ENCODE measurements around the gene ZPR1.
"Not testable (repeated sequence)": the region's sequence is repeated elsewhere in the genome, so short reads cannot be mapped to it uniquely, and the experiment has no call there.

ZPR1 gene

GRCh38 chr11:116808262-116809175, 20.7 kb upstream of the ZPR1 start:
- no peak overlapping the region for H3K9ac ChIP-seq
- H3K4me2 ChIP-seq (ENCODE audit: low read length): no peak overlapping the region
- H3K27me3 ChIP-seq (ENCODE audit: control insufficient read depth, insufficient read depth, low read length): no peaks in the 10 kb centered on the region
- H3K27ac ChIP-seq: no peak overlapping the region
- H3K36me3 ChIP-seq (ENCODE audit: control insufficient read depth, insufficient read depth, low read length): no peaks in the 10 kb centered on the region
- TF ChIP-seq, protein P1, sequence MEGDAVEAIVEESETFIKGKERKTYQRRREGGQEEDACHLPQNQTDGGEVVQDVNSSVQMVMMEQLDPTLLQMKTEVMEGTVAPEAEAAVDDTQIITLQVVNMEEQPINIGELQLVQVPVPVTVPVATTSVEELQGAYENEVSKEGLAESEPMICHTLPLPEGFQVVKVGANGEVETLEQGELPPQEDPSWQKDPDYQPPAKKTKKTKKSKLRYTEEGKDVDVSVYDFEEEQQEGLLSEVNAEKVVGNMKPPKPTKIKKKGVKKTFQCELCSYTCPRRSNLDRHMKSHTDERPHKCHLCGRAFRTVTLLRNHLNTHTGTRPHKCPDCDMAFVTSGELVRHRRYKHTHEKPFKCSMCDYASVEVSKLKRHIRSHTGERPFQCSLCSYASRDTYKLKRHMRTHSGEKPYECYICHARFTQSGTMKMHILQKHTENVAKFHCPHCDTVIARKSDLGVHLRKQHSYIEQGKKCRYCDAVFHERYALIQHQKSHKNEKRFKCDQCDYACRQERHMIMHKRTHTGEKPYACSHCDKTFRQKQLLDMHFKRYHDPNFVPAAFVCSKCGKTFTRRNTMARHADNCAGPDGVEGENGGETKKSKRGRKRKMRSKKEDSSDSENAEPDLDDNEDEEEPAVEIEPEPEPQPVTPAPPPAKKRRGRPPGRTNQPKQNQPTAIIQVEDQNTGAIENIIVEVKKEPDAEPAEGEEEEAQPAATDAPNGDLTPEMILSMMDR (IDR thresholded peaks at IDR 0.05): no peak
- no peak overlapping the region for H3K4me3 ChIP-seq (ENCODE audit: low read depth, low read length)
- H3K79me2 ChIP-seq: no peaks in the 10 kb centered on the region
- no peaks in the 10 kb centered on the region for H3K9me3 ChIP-seq (ENCODE audit: control insufficient read depth, low read length)
- no peak overlapping the region for H2AFZ ChIP-seq
- no peaks in the 10 kb centered on the region for H3K4me1 ChIP-seq

DNA sequence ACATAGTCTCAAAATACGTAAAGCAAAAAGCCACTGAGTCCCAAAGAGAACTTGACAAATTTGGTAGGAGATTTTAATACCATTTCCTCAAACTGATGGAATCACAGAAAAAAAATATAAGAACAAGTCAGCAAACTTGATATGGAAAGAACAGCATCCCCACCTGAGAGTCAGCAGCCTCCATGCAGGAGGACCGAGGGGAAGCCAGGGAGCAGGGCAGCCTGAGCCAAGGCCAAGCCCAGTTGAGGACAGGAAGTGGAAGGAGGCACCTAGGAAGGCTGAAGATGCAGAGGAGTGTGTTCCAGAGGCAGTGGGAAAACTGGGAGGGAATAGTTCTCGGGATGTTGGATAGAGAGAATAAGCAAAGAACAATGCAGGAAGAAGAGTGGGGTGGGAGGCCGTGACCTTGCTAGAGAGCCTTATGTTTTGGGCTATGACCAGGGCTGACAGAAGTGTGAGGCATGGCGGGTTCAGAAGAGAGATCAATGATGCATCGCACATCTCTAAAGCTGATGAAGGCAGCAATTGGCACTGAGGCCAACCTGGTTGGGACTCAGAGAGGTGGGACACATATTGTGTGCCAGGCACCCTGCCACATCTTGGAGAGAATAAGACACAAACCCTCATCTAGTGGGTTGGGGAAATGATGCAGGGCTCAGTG, 19.9 kb upstream of the ZPR1 start:
- no peak overlapping the region for H3K9ac ChIP-seq
- H3K27ac ChIP-seq: no peak overlapping the region
- H3K4me3 ChIP-seq (ENCODE audit: low read depth, low read length): no peak overlapping the region

DNA sequence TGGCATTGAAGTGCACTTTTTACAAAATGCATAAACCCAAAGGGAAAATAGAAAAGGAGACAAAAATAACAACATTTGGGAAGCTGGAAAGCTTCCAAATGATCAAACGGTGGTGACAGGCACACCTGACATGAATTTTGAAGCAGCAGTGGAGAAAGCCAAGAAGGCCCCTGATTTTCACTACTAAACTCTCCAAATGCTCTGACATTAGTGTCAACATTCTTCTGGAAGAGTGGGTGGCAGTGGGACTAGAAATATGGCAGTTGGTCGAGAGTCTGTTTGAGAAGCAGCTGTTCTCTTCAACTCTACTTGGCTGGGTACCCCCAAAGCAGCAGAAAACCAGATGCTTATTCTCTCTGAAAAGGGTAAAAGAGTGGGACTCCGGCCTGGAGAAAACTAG, 16.2 kb upstream of the ZPR1 start:
- no peak overlapping the region for H3K9ac ChIP-seq
- no peak overlapping the region for H2AFZ ChIP-seq
- no peaks in the 10 kb centered on the region for H3K4me1 ChIP-seq
- H3K36me3 ChIP-seq (ENCODE audit: control insufficient read depth, insufficient read depth, low read length): no peaks in the 10 kb centered on the region
- H3K9me3 ChIP-seq (ENCODE audit: control insufficient read depth, low read length): no peaks in the 10 kb centered on the region
- TF ChIP-seq, protein P1 (IDR thresholded peaks at IDR 0.05): no peak
- H3K4me3 ChIP-seq (ENCODE audit: low read depth, low read length): no peak overlapping the region
- H3K4me2 ChIP-seq (ENCODE audit: low read length): no peak overlapping the region
- no peaks in the 10 kb centered on the region for H3K79me2 ChIP-seq
- H3K27ac ChIP-seq: no peak overlapping the region
- no peaks in the 10 kb centered on the region for H3K27me3 ChIP-seq (ENCODE audit: control insufficient read depth, insufficient read depth, low read length)

More for the DNA sequence above, 19.9 kb upstream of the ZPR1 start:
- H2AFZ ChIP-seq: no peak overlapping the region
- TF ChIP-seq, protein P1 (IDR thresholded peaks at IDR 0.05): no peak
- no peaks in the 10 kb centered on the region for H3K9me3 ChIP-seq (ENCODE audit: control insufficient read depth, low read length)
- no peaks in the 10 kb centered on the region for H3K4me1 ChIP-seq
- no peaks in the 10 kb centered on the region for H3K36me3 ChIP-seq (ENCODE audit: control insufficient read depth, insufficient read depth, low read length)
- H3K4me2 ChIP-seq (ENCODE audit: low read length): no peak overlapping the region
- no peaks in the 10 kb centered on the region for H3K79me2 ChIP-seq
- H3K27me3 ChIP-seq (ENCODE audit: control insufficient read depth, insufficient read depth, low read length): no peaks in the 10 kb centered on the region

DNA sequence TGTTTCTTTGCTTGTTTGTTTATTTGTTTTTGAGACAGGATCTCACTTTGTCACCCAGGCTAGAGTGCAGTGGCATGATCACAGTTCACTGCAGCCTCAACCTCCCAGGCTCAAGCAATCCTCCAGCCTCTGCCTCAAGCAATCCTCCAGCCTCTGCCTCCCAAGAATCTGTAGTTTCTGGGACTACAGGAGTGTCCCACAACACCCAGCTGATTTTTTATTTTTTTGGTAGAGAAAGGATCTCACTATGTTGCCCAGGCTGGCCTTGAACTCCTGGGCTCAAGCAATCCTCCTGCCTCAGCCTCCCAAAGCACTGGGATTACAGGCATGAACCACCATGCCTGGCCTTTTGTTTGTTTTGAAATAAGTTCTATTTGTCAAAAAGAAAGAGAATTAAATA, 13.8 kb upstream of the ZPR1 start:
- H2AFZ ChIP-seq; H3K27ac ChIP-seq; H3K27me3 ChIP-seq (ENCODE audit: control insufficient read depth, insufficient read depth, low read length); H3K4me1 ChIP-seq; H3K36me3 ChIP-seq (ENCODE audit: control insufficient read depth, insufficient read depth, low read length); H3K9me3 ChIP-seq (ENCODE audit: control insufficient read depth, low read length); H3K79me2 ChIP-seq; H3K4me2 ChIP-seq (ENCODE audit: low read length); H3K9ac ChIP-seq; H3K4me3 ChIP-seq (ENCODE audit: low read depth, low read length): not testable (repeated sequence)

GRCh38 chr11:116800610-116801009, 12.8 kb upstream of the ZPR1 start:
- no peak overlapping the region for H3K27ac ChIP-seq
- H3K27me3 ChIP-seq (ENCODE audit: control insufficient read depth, insufficient read depth, low read length): no peaks in the 10 kb centered on the region
- no peak overlapping the region for H3K4me2 ChIP-seq (ENCODE audit: low read length)
- no peaks in the 10 kb centered on the region for H3K4me1 ChIP-seq
- H3K79me2 ChIP-seq: no peaks in the 10 kb centered on the region
- TF ChIP-seq, protein P1 (IDR thresholded peaks at IDR 0.05): no peak
- no peaks in the 10 kb centered on the region for H3K9me3 ChIP-seq (ENCODE audit: control insufficient read depth, low read length)
- no peak overlapping the region for H3K4me3 ChIP-seq (ENCODE audit: low read depth, low read length)
- no peak overlapping the region for H2AFZ ChIP-seq
- no peak overlapping the region for H3K9ac ChIP-seq
- H3K36me3 ChIP-seq (ENCODE audit: control insufficient read depth, insufficient read depth, low read length): no peaks in the 10 kb centered on the region
